Smooth muscle cell (in vitro differentiated cells): Measurements from ENCODE around the gene SESTD1. TPM values are rescaled to one million over a fixed set of nuclear protein-coding genes. Genes with fewer than 3 reads are reported as not detected.

Experiments
- DNase-seq: peaks from one replicate; lab custom pipeline; 2025; ENCODE audit not compliant: unreplicated experiment; lab: John Stamatoyannopoulos, UW
- H2AFZ ChIP-seq: fragments of 200-600 bp; sonication (generic); 2 replicates; pipeline ENCODE4 v1.6.0; 2016; ENCODE audit warnings: antibody characterized with exemption, low read depth, mild to moderate bottlenecking
- H3F3A ChIP-seq: fragments of 200-600 bp; sonication (generic); 2 replicates; pipeline ENCODE4 v1.6.0; 2017; ENCODE audit warnings: antibody characterized with exemption, low read depth
- H3K27ac ChIP-seq: fragments of 200-600 bp; sonication (generic); 2 replicates; pipeline ENCODE4 v1.5.1; 2016; ENCODE audit warnings: low read depth, mild to moderate bottlenecking
- H3K27me3 ChIP-seq: fragments of 200-600 bp; sonication (generic); 2 replicates; pipeline ENCODE4 v1.6.1; 2016; ENCODE audit warnings: low read depth, mild to moderate bottlenecking
- H3K36me3 ChIP-seq: fragments of 200-600 bp; sonication (generic); 2 replicates; pipeline ENCODE4 v1.5.1; 2016; ENCODE audit warnings: low read depth
- H3K4me1 ChIP-seq: fragments of 200-600 bp; sonication (generic); 2 replicates; pipeline ENCODE4 v1.5.1; 2016; ENCODE audit warnings: low read depth
- H3K4me2 ChIP-seq: fragments of 200-600 bp; sonication (generic); 2 replicates; pipeline ENCODE4 v1.6.0; 2016; ENCODE audit warnings: mild to moderate bottlenecking
- H3K4me3 ChIP-seq: fragments of 200-600 bp; sonication (generic); 2 replicates; pipeline ENCODE4 v1.5.1; 2016; ENCODE audit warnings: mild to moderate bottlenecking
- H3K79me2 ChIP-seq: fragments of 200-600 bp; sonication (generic); 2 replicates; pipeline ENCODE4 v1.6.0; 2016; ENCODE audit warnings: low read depth, mild to moderate bottlenecking
- H3K9ac ChIP-seq: fragments of 200-600 bp; sonication (generic); 2 replicates; pipeline ENCODE4 v1.6.0; 2016; ENCODE audit warnings: low read depth
- H3K9me3 ChIP-seq: fragments of 200-600 bp; sonication (generic); replicated peaks from 2 replicates; pipeline ENCODE4 v1.5.1; 2016; ENCODE audit warnings: low read depth
- H4K20me1 ChIP-seq: fragments of 200-600 bp; sonication (generic); 2 replicates; pipeline ENCODE4 v1.6.0; 2016; ENCODE audit warnings: low read depth
- CTCF ChIP-seq: fragments of 200-600 bp; sonication (generic); IDR thresholded peaks from 2 replicates; pipeline ENCODE4 v1.5.1; 2017; ENCODE audit warnings: borderline replicate concordance, mild to moderate bottlenecking, antibody characterized with exemption; ENCODE audit not compliant: insufficient read depth, poor library complexity, severe bottlenecking
- WGBS: methylation state at CpG from one replicate; pipeline ENCODE4 v1.1.7; 2016; ENCODE audit warnings: low lambda C conversion rate; 5-methylcytosine and 5-hydroxymethylcytosine counted together
- polyA plus RNA-seq: library from polyadenylated mRNA; unstranded; fragments of >200 nt; fragmentation: Nextera tagmentation; extraction: Ambion mirVana; gene quantifications from 2 replicates; pipeline ENCODE4 v1.2.1, GENCODE V29; 2016
- total RNA-seq: library from RNA; depleted of rRNA; stranded (reverse); fragments of >200 nt; gene quantifications from 2 replicates; pipeline ENCODE4 v1.2.3, GENCODE V29; 2014

The SESTD1 gene
- total and polyA plus RNA-seq, 2 experiments from 2014 or later, result 29.1 to 82.3 TPM

GRCh38 chr2:179165356-179166000, 99.2 kb downstream of the SESTD1 start:
- no peak for DNase-seq
- Histone ChIP-seq H4K20me1 (peaks cover 11% of the 10 kb centered on the region), H3K9ac (no peak overlapping the region), H3K4me2 (no peak overlapping the region), H2AFZ (no peak overlapping the region), H3K4me3 (no peak overlapping the region), H3K27me3 (no peaks in the 10 kb centered on the region), H3K27ac (no peak overlapping the region), H3K79me2 (no peaks in the 10 kb centered on the region), H3K9me3 (no peaks in the 10 kb centered on the region), H3F3A (no peaks in the 10 kb centered on the region), H3K36me3 (peaks cover 17% of the 10 kb centered on the region), H3K4me1 (no peaks in the 10 kb centered on the region)
- 88% methylated on average over 3 of the region's 3 CpGs for WGBS
- no peak for TF ChIP-seq CTCF

GRCh38 chr2:179141206-179141605, 123.4 kb downstream of the SESTD1 start:
- WGBS, result 93% methylated on average over 1 of the region's 1 CpG
- no peak for DNase-seq
- Histone ChIP-seq H3K9me3 (no peaks in the 10 kb centered on the region), H3K9ac (no peak overlapping the region), H3K4me1 (no peaks in the 10 kb centered on the region), H2AFZ (no peak overlapping the region), H4K20me1 (no peaks in the 10 kb centered on the region), H3K79me2 (no peaks in the 10 kb centered on the region), H3K4me2 (no peak overlapping the region), H3F3A (no peaks in the 10 kb centered on the region), H3K27me3 (no peaks in the 10 kb centered on the region), H3K4me3 (no peak overlapping the region), H3K27ac (no peak overlapping the region), H3K36me3 (peaks cover 3% of the 10 kb centered on the region)
- TF ChIP-seq CTCF, result no peak

GRCh38 chr2:179140571-179140970, 124.1 kb downstream of the SESTD1 start:
- Histone ChIP-seq H3K4me1 (no peaks in the 10 kb centered on the region), H3F3A (no peaks in the 10 kb centered on the region), H2AFZ (no peak overlapping the region), H3K4me2 (no peak overlapping the region), H3K27me3 (no peaks in the 10 kb centered on the region), H3K9ac (no peak overlapping the region), H3K36me3 (peaks cover 3% of the 10 kb centered on the region), H4K20me1 (no peaks in the 10 kb centered on the region), H3K9me3 (no peaks in the 10 kb centered on the region), H3K4me3 (no peak overlapping the region), H3K27ac (no peak overlapping the region), H3K79me2 (no peaks in the 10 kb centered on the region)
- no peak for TF ChIP-seq CTCF
- no peak for DNase-seq
- WGBS, result 93% methylated on average over 4 of the region's 4 CpGs

- Histone ChIP-seq H2AFZ (no peak overlapping the region), H3K4me1 (no peaks in the 10 kb centered on the region), H3K9ac (no peak overlapping the region), H3K36me3 (peaks cover 3% of the 10 kb centered on the region), H3K27me3 (no peaks in the 10 kb centered on the region), H3F3A (no peaks in the 10 kb centered on the region), H3K9me3 (no peaks in the 10 kb centered on the region), H3K27ac (no peak overlapping the region), H3K79me2 (no peaks in the 10 kb centered on the region), H3K4me3 (no peak overlapping the region), H3K4me2 (no peak overlapping the region), H4K20me1 (no peaks in the 10 kb centered on the region)
- DNase-seq, result no peak
- TF ChIP-seq CTCF, result no peak
- WGBS, result 97% methylated on average over 4 of the region's 4 CpGs
These were observed 125.1 kb downstream of the SESTD1 start for GRCh38 chr2:179139506-179139905.
